ENCODE results near the gene PRR5L. TPM values are rescaled to one million over a fixed set of nuclear protein-coding genes. Genes with fewer than 3 reads are reported as not detected.

PRR5L gene
- total and polyA plus RNA-seq, 9 of the 15 experiments (the other 6 are each of a cell fraction or from before 2014, with no cell fraction given), result 0.11 to 0.60 (median 0.36) TPM; not detected in 2

GRCh38 chr11:36343436-36343835 lies 47.3 kb downstream of the PRR5L start:
- in situ Hi-C loops (cut with MboI) (no loop called here), intact Hi-C loops (cut with micrococcal nuclease) (loop anchor here (5.0 kb wide), 1 partner anchor 134 kb away; no protein-coding TSS in a partner anchor)
- H3K27me3 ChIP-seq (ENCODE audit: control insufficient read depth in 2 of 2, insufficient read depth in 2 of 2, low read length in 2 of 2), result peaks cover 16 to 38% of the 10 kb centered on the region in 2 experiments; a peak in 4 of 5 replicates
- H2AFZ ChIP-seq (ENCODE audit: low read depth, low read length), result no peak overlapping the region
- H3K9ac ChIP-seq (ENCODE audit: insufficient read depth in 1 of 2, low read depth in 2 of 2, low read length in 2 of 2), result no peak overlapping the region
- no peak overlapping the region for H3K4me3 ChIP-seq
- CTCF ChIA-PET (ENCODE audit: low intra/inter-chr PET ratio), result no interaction called here
- FAIRE-seq, result no peak
- no peaks in the 10 kb centered on the region for H3K36me3 ChIP-seq (ENCODE audit: control insufficient read depth, insufficient read depth, low read length)
- POLR2A ChIA-PET, result no interaction called here
- H3K4me2 ChIP-seq (ENCODE audit: insufficient read depth, low read length), result no peak overlapping the region
- no peaks in the 10 kb centered on the region for H3K79me2 ChIP-seq (ENCODE audit: control insufficient read depth, insufficient read depth, low read length)
- no TSS peak for BruUV-seq (replicated peaks)
- H3K9me1 ChIP-seq (ENCODE audit: control insufficient read depth, insufficient read depth, low read length), result no peaks in the 10 kb centered on the region
- H3K27ac ChIP-seq (ENCODE audit: extremely low read depth, low read depth, low read length), result no peak overlapping the region
- H4K20me1 ChIP-seq (replicated peaks; ENCODE audit: control insufficient read depth, insufficient read depth, low read length), result no peaks in the 10 kb centered on the region
- no peak for DNase-seq (ENCODE audit: extremely low read depth in 1 of 4, low spot score in 3 of 4)
- no peak for ATAC-seq
- no peaks in the 10 kb centered on the region for H3K4me1 ChIP-seq (replicated peaks in 1 of 2; ENCODE audit: control insufficient read depth in 2 of 2, insufficient read depth in 2 of 2, low read length in 2 of 2)
- H3K9me3 ChIP-seq (replicated peaks; ENCODE audit: control insufficient read depth, insufficient read depth, low read depth, low read length), result no peaks in the 10 kb centered on the region
- 2% methylated on average over 5 of the region's 5 CpGs for WGBS (ENCODE audit: insufficient coverage, low coverage, missing lambda C conversion rate)
- TF ChIP-seq GTF2A2 (tag; IDR thresholded peaks at IDR 0.05) (no peak), TARDBP (IDR thresholded peaks at IDR 0.05) (no peak), CXXC5 (CRISPR knock-in tag; IDR thresholded peaks at IDR 0.05) (no peak), FUS (optimal IDR thresholded peaks at IDR 0.05; ENCODE audit: low read depth, low read length) (no peak), BRCA1 (IDR thresholded peaks at IDR 0.05) (no peak), BRCA1 (CRISPR knock-in tag; IDR thresholded peaks at IDR 0.05) (no peak), HES1 (IDR thresholded peaks at IDR 0.05; ENCODE audit: low read depth) (no peak), CREBBP (IDR thresholded peaks at IDR 0.05; ENCODE audit: low read depth, low read length) (no peak), TEAD2 (tag; IDR thresholded peaks at IDR 0.05) (no peak), MYBL2 (IDR thresholded peaks at IDR 0.05; ENCODE audit: low read depth) (no peak), MYBL2 (CRISPR knock-in tag; IDR thresholded peaks at IDR 0.05; ENCODE audit: borderline replicate concordance) (no peak), CLOCK (CRISPR knock-in tag; IDR thresholded peaks at IDR 0.05; ENCODE audit: borderline replicate concordance) (no peak), SUPT5H (IDR thresholded peaks at IDR 0.05) (no peak), PHF8 (IDR thresholded peaks at IDR 0.05; ENCODE audit: borderline replicate concordance, low read length) (no peak), ATF7 (IDR thresholded peaks at IDR 0.05) (no peak), THRA (IDR thresholded peaks at IDR 0.05) (no peak), ZNF512 (tag; IDR thresholded peaks at IDR 0.05) (no peak), SMAD1 (IDR thresholded peaks at IDR 0.05; ENCODE audit: low read depth, low read length, partially characterized antibody) (no peak), ZNF165 (CRISPR knock-in tag; IDR thresholded peaks at IDR 0.05; ENCODE audit: borderline replicate concordance) (no peak)

Data from K562 (cell line).